HL-60 (cell line): ENCODE measurements around the gene THSD7B.

Experiments used
- DNase-seq, 2 experiments: peaks; one replicate each; pipeline ENCODE4 v3.0.0-alpha.2; 2010 to 2020; ENCODE audit warnings: low read depth in 1 of 2, low spot score in 1 of 2
- H3K27ac ChIP-seq: fragments of 250-450 bp; sonication (Bioruptor Pico); replicated peaks from 2 replicates; pipeline ENCODE4 v1.5.1; 2020; ENCODE audit warnings: mild to moderate bottlenecking, moderate library complexity
- H3K27me3 ChIP-seq: fragments of 250-450 bp; sonication (Bioruptor Pico); 2 replicates; pipeline ENCODE4 v1.5.1; 2021; ENCODE audit warnings: mild to moderate bottlenecking, moderate library complexity; ENCODE audit not compliant: insufficient read depth, poor library complexity, severe bottlenecking
- H3K4me3 ChIP-seq: replicated peaks from 2 replicates; pipeline ENCODE4 v1.5.1; 2011; ENCODE audit warnings: mild to moderate bottlenecking, control low read depth, low read length; ENCODE audit not compliant: insufficient read depth
- CTCF ChIP-seq: IDR thresholded peaks from one replicate; pipeline ENCODE4 v1.5.1; 2011; ENCODE audit warnings: low read length, control low read depth, inconsistent platforms; ENCODE audit not compliant: insufficient read depth
- GABPA ChIP-seq: IDR thresholded peaks from 2 replicates; pipeline ENCODE4 v1.6.1; 2012; ENCODE audit warnings: low read depth
- POLR2AphosphoS5 ChIP-seq: IDR thresholded peaks from 2 replicates; pipeline ENCODE4 v1.6.1; 2012; ENCODE audit warnings: low read depth
- REST ChIP-seq: IDR thresholded peaks from 2 replicates; pipeline ENCODE4 v1.6.1; 2012; ENCODE audit warnings: low read depth; ENCODE audit not compliant: insufficient replicate concordance
- SPI1 ChIP-seq: IDR thresholded peaks from 2 replicates; pipeline ENCODE4 v1.6.1; 2012; ENCODE audit warnings: low read depth, mild to moderate bottlenecking, borderline replicate concordance

Gene THSD7B

GRCh38 chr2:137091704-137092103 is 326.4 kb downstream of the THSD7B start:
- Histone ChIP-seq H3K27ac (no peak overlapping the region), H3K27me3 (no peaks in the 10 kb centered on the region), H3K4me3 (no peak overlapping the region)
- TF ChIP-seq SPI1, result no peak
- no peak for TF ChIP-seq GABPA
- no peak for TF ChIP-seq REST
- no peak for TF ChIP-seq CTCF
- TF ChIP-seq POLR2AphosphoS5, result no peak
- DNase-seq, result no peak

GRCh38 chr2:137093116-137093515 is 327.8 kb downstream of the THSD7B start:
- Histone ChIP-seq H3K27me3 (no peaks in the 10 kb centered on the region), H3K4me3 (no peak overlapping the region), H3K27ac (no peak overlapping the region)
- TF ChIP-seq POLR2AphosphoS5 (no peak), SPI1 (no peak), GABPA (no peak), REST (no peak), CTCF (no peak)
- no peak for DNase-seq

GRCh38 chr2:137096187-137096586 is 330.8 kb downstream of the THSD7B start:
- Histone ChIP-seq H3K4me3 (no peak overlapping the region), H3K27me3 (no peaks in the 10 kb centered on the region), H3K27ac (no peak overlapping the region)
- DNase-seq, result no peak
- TF ChIP-seq CTCF (no peak), REST (no peak), POLR2AphosphoS5 (no peak), GABPA (no peak), SPI1 (no peak)
